ENCODE measurements around the gene SPRED3. TPM values are rescaled to one million over a fixed set of nuclear protein-coding genes. Genes with fewer than 3 reads are reported as not detected.
"Not testable (repeated sequence)": the region's sequence is repeated elsewhere in the genome, so short reads cannot be mapped to it uniquely, and the experiment has no call there.

SPRED3 gene
- total and polyA plus RNA-seq, 2 donors, result under 0.01 to 0.27 TPM

DNA sequence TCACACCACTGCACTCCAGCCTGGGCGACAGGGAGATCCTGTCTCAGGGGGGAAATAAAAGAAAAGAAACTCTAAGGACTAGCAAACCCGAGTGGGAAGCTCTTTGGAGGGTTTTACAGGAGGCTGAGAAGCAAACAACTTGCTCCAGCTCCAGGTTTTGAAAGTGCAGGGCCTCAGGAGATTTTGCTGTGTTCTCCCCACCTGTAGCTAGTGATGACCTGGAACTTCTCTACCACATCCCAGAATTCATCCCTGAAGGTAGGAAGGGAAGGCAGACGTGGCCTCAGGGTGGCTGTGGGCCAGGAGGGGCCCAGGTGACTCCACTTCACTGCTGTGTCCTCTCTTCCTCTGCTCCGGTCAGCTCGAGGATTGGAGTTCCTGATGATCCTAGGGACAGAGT is 30.4 kb upstream of the SPRED3 start:
- no peak overlapping the region for H3K4me3 ChIP-seq (ENCODE audit: low read length in 2 of 2)
- H3K27ac ChIP-seq (ENCODE audit: low read depth in 1 of 2, low read length in 1 of 2), result no peak overlapping the region
- no peaks in the 10 kb centered on the region for H3K36me3 ChIP-seq (ENCODE audit: control insufficient read depth in 2 of 2, insufficient read depth in 2 of 2, low read length in 1 of 2)
- WGBS, result 60% methylated on average over 5 of the region's 5 CpGs
- no peak for DNase-seq (ENCODE audit: low read depth in 6 of 9, low spot score in 9 of 9)
- peaks cover 28 to 56% of the 10 kb centered on the region in 2 donors for H3K27me3 ChIP-seq (ENCODE audit: control insufficient read depth in 2 of 2, insufficient read depth in 1 of 2, low read length in 1 of 2)
- H3K4me1 ChIP-seq (ENCODE audit: control insufficient read depth in 2 of 2, insufficient read depth in 2 of 2, low read length in 2 of 2), result peaks cover 4 to 11% of the 10 kb centered on the region in 2 donors
- H3K9me3 ChIP-seq (ENCODE audit: control insufficient read depth in 2 of 2, insufficient read depth in 1 of 2, low read length in 1 of 2), result no peaks in the 10 kb centered on the region

- Histone ChIP-seq H3K27ac (ENCODE audit: low read depth in 1 of 2, low read length in 1 of 2) (no peak overlapping the region), H3K4me1 (ENCODE audit: control insufficient read depth in 2 of 2, insufficient read depth in 2 of 2, low read length in 2 of 2) (peaks cover 4 to 11% of the 10 kb centered on the region in 2 donors), H3K9me3 (ENCODE audit: control insufficient read depth in 2 of 2, insufficient read depth in 1 of 2, low read length in 1 of 2) (peaks cover 0 to under 1% of the 10 kb centered on the region in 2 donors), H3K27me3 (ENCODE audit: control insufficient read depth in 2 of 2, insufficient read depth in 1 of 2, low read length in 1 of 2) (peaks cover 28 to 58% of the 10 kb centered on the region in 2 donors), H3K4me3 (ENCODE audit: low read length in 2 of 2) (no peak overlapping the region), H3K36me3 (ENCODE audit: control insufficient read depth in 2 of 2, insufficient read depth in 2 of 2, low read length in 1 of 2) (no peaks in the 10 kb centered on the region)
- WGBS, result 60% methylated on average over 18 of the region's 18 CpGs
- DNase-seq (ENCODE audit: low read depth in 6 of 9, low spot score in 9 of 9), result no peak
These were observed 29.1 kb upstream of the SPRED3 start for GRCh38 chr19:38359242-38360021.

DNA sequence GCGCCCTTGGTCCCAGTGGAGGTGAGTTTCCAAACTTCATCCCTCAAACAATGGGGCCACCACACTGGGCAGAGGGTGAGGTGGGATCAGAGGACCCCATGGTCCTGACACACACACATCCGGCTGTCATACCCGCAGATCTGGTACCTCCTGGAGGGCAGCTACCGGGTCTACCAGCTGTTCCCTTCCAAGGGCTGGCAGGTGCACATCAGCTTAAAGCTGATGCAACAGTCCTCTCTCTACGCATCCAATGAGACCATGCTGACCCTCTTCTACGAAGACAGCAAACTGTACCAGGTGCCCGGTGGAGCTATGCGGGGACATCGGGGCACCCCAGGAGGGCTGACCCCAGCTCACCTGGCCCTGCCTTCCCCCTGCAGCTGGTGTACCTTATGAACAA is 28.1 kb upstream of the SPRED3 start:
- 92% methylated on average over 9 of the region's 9 CpGs for WGBS
- DNase-seq (ENCODE audit: low read depth in 6 of 9, low spot score in 9 of 9), result no peak
- H3K4me1 ChIP-seq (ENCODE audit: control insufficient read depth in 2 of 2, insufficient read depth in 2 of 2, low read length in 2 of 2), result peaks cover 4 to 11% of the 10 kb centered on the region in 2 donors
- H3K4me3 ChIP-seq (ENCODE audit: low read length in 2 of 2), result no peak overlapping the region
- H3K27ac ChIP-seq (ENCODE audit: low read depth in 1 of 2, low read length in 1 of 2), result no peak overlapping the region
- no peaks in the 10 kb centered on the region for H3K36me3 ChIP-seq (ENCODE audit: control insufficient read depth in 2 of 2, insufficient read depth in 2 of 2, low read length in 1 of 2)
- H3K27me3 ChIP-seq (ENCODE audit: control insufficient read depth in 2 of 2, insufficient read depth in 1 of 2, low read length in 1 of 2), result peaks cover 28 to 61% of the 10 kb centered on the region in 2 donors
- H3K9me3 ChIP-seq (ENCODE audit: control insufficient read depth in 2 of 2, insufficient read depth in 1 of 2, low read length in 1 of 2), result peaks cover 0 to 6% of the 10 kb centered on the region in 2 donors

GRCh38 chr19:38360839-38361631 is 27.5 kb upstream of the SPRED3 start:
- peaks cover 0 to 6% of the 10 kb centered on the region in 2 donors for H3K9me3 ChIP-seq (ENCODE audit: control insufficient read depth in 2 of 2, insufficient read depth in 1 of 2, low read length in 1 of 2)
- DNase-seq (ENCODE audit: low read depth in 6 of 9, low spot score in 9 of 9), result no peak
- H3K4me3 ChIP-seq (ENCODE audit: low read length in 2 of 2), result peak overlapping the region in 1 of 2 donors; percentile 62
- H3K36me3 ChIP-seq (ENCODE audit: control insufficient read depth in 2 of 2, insufficient read depth in 2 of 2, low read length in 1 of 2), result no peaks in the 10 kb centered on the region
- H3K27me3 ChIP-seq (ENCODE audit: control insufficient read depth in 2 of 2, insufficient read depth in 1 of 2, low read length in 1 of 2), result peaks cover 28 to 61% of the 10 kb centered on the region in 2 donors
- H3K27ac ChIP-seq (ENCODE audit: low read depth in 1 of 2, low read length in 1 of 2), result no peak overlapping the region
- H3K4me1 ChIP-seq (ENCODE audit: control insufficient read depth in 2 of 2, insufficient read depth in 2 of 2, low read length in 2 of 2), result peaks cover 4 to 11% of the 10 kb centered on the region in 2 donors
- WGBS, result 26% methylated on average over 23 of the region's 23 CpGs

DNA sequence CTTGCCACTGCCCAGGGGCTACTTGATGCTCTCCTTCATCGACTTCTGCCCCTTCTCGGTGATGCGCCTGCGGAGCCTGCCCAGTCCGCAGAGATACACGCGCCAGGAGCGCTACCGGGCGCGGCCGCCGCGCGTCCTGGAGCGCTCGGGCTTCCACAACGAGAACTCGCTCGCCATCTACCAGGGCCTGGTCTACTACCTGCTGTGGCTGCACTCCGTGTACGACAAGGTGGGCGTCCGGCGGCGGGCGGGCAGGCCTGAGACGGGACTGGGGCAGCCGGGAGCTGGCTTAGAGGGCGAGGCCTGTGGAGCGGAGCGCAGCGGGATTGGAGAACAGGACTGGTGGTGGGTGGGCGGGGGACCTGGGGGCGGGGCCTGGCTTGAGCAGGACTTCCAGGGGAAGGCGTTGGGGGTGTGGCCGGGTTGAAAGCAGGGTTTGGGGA is 26.8 kb upstream of the SPRED3 start:
- peaks cover 28 to 56% of the 10 kb centered on the region in 2 donors for H3K27me3 ChIP-seq (ENCODE audit: control insufficient read depth in 2 of 2, insufficient read depth in 1 of 2, low read length in 1 of 2)
- WGBS, result under 1% methylated on average over 37 of the region's 37 CpGs
- DNase-seq (ENCODE audit: low read depth in 6 of 9, low spot score in 9 of 9), result peak in 3 of 9 donors; percentile 33 to 68 (median 46)

GRCh38 chr19:38362076-38362945 is 26.2 kb upstream of the SPRED3 start:
- peak in 3 of 9 donors; percentile 30 to 59 (median 36) for DNase-seq (ENCODE audit: low read depth in 6 of 9, low spot score in 9 of 9)
- Histone ChIP-seq H3K9me3 (ENCODE audit: control insufficient read depth in 2 of 2, insufficient read depth in 1 of 2, low read length in 1 of 2) (peaks cover 0 to 6% of the 10 kb centered on the region in 2 donors), H3K4me1 (ENCODE audit: control insufficient read depth in 2 of 2, insufficient read depth in 2 of 2, low read length in 2 of 2) (peaks cover 4 to 11% of the 10 kb centered on the region in 2 donors), H3K36me3 (ENCODE audit: control insufficient read depth in 2 of 2, insufficient read depth in 2 of 2, low read length in 1 of 2) (no peaks in the 10 kb centered on the region), H3K27ac (ENCODE audit: low read depth in 1 of 2, low read length in 1 of 2) (no peak overlapping the region), H3K27me3 (ENCODE audit: control insufficient read depth in 2 of 2, insufficient read depth in 1 of 2, low read length in 1 of 2) (peaks cover 28 to 56% of the 10 kb centered on the region in 2 donors), H3K4me3 (ENCODE audit: low read length in 2 of 2) (peak overlapping the region; percentile 37 to 62)
- WGBS, result 2% methylated on average over 68 of the region's 68 CpGs

More for the DNA sequence above, 26.8 kb upstream of the SPRED3 start:
- Histone ChIP-seq H3K4me3 (ENCODE audit: low read length in 2 of 2) (peak overlapping the region; percentile 37 to 62), H3K36me3 (ENCODE audit: control insufficient read depth in 2 of 2, insufficient read depth in 2 of 2, low read length in 1 of 2) (no peaks in the 10 kb centered on the region), H3K9me3 (ENCODE audit: control insufficient read depth in 2 of 2, insufficient read depth in 1 of 2, low read length in 1 of 2) (peaks cover 0 to 6% of the 10 kb centered on the region in 2 donors), H3K27ac (ENCODE audit: low read depth in 1 of 2, low read length in 1 of 2) (no peak overlapping the region), H3K4me1 (ENCODE audit: control insufficient read depth in 2 of 2, insufficient read depth in 2 of 2, low read length in 2 of 2) (peaks cover 4 to 11% of the 10 kb centered on the region in 2 donors)

GRCh38 chr19:38362946-38363688 is 25.4 kb upstream of the SPRED3 start:
- WGBS, result 86% methylated on average over 15 of the region's 16 CpGs
- not testable (repeated sequence) for H3K4me3 ChIP-seq (ENCODE audit: low read length in 2 of 2)

GRCh38 chr19:38367041-38367440 is 21.5 kb upstream of the SPRED3 start:
- H3K4me3 ChIP-seq (ENCODE audit: low read length in 2 of 2), result no peak overlapping the region
- peaks cover 0 to 6% of the 10 kb centered on the region in 2 donors for H3K9me3 ChIP-seq (ENCODE audit: control insufficient read depth in 2 of 2, insufficient read depth in 1 of 2, low read length in 1 of 2)
- peaks cover 4 to 9% of the 10 kb centered on the region in 2 donors for H3K4me1 ChIP-seq (ENCODE audit: control insufficient read depth in 2 of 2, insufficient read depth in 2 of 2, low read length in 2 of 2)
- H3K36me3 ChIP-seq (ENCODE audit: control insufficient read depth in 2 of 2, insufficient read depth in 2 of 2, low read length in 1 of 2), result no peaks in the 10 kb centered on the region
- 94% methylated on average over 12 of the region's 12 CpGs for WGBS
- H3K27ac ChIP-seq (ENCODE audit: low read depth in 1 of 2, low read length in 1 of 2), result no peak overlapping the region
- DNase-seq (ENCODE audit: low read depth in 6 of 9, low spot score in 9 of 9), result no peak
- peaks cover 7 to 19% of the 10 kb centered on the region in 2 donors for H3K27me3 ChIP-seq (ENCODE audit: control insufficient read depth in 2 of 2, insufficient read depth in 1 of 2, low read length in 1 of 2)

More at GRCh38 chr19:38362946-38363688, 25.4 kb upstream of the SPRED3 start:
- H3K36me3 ChIP-seq (ENCODE audit: control insufficient read depth in 2 of 2, insufficient read depth in 2 of 2, low read length in 1 of 2); H3K9me3 ChIP-seq (ENCODE audit: control insufficient read depth in 2 of 2, insufficient read depth in 1 of 2, low read length in 1 of 2); DNase-seq (ENCODE audit: low read depth in 6 of 9, low spot score in 9 of 9); H3K27ac ChIP-seq (ENCODE audit: low read depth in 1 of 2, low read length in 1 of 2): not testable (repeated sequence)
- peaks cover 4 to 11% of the 10 kb centered on the region in 2 donors for H3K4me1 ChIP-seq (ENCODE audit: control insufficient read depth in 2 of 2, insufficient read depth in 2 of 2, low read length in 2 of 2)
- peaks cover 28 to 53% of the 10 kb centered on the region in 2 donors for H3K27me3 ChIP-seq (ENCODE audit: control insufficient read depth in 2 of 2, insufficient read depth in 1 of 2, low read length in 1 of 2)
